Adipose tissue (tissue), 3 donors: Measurements from ENCODE around the gene NF1. TPM values are rescaled to one million over a fixed set of nuclear protein-coding genes. Genes with fewer than 3 reads are reported as not detected.

ENCODE experiments used
- H3K27ac ChIP-seq: one replicate; pipeline ENCODE4 v1.5.1; 2013; ENCODE audit warnings: low read depth, low read length
- WGBS, 3 donors: extraction: QIAGEN DNeasy Blood & Tissue Kit; methylation state at CpG; one replicate each; pipeline ENCODE4 v1.1.7; 2013; 5-methylcytosine and 5-hydroxymethylcytosine counted together
- polyA plus RNA-seq, 3 donors: library from polyadenylated mRNA; stranded (reverse); fragments of 200-250 nt; gene quantifications; one replicate each; pipeline ENCODE4 v1.2.3, GENCODE V29; 2013
- donor health status: healthy with polysubstance abuse.
- donor health status: Bipolar disorder and iron deficiency.
- donor health status: healthy.

Gene NF1
- polyA plus RNA-seq, 3 donors = 5.6 to 9.1 (median 7.9) TPM

GRCh38 chr17:31385428-31386285 lies 290.9 kb downstream of the NF1 start:
- WGBS, 3 donors = 82 to 91% (median 88%) methylated on average over 7 of the region's 7 CpGs
- H3K27ac ChIP-seq = no peak overlapping the region

DNA sequence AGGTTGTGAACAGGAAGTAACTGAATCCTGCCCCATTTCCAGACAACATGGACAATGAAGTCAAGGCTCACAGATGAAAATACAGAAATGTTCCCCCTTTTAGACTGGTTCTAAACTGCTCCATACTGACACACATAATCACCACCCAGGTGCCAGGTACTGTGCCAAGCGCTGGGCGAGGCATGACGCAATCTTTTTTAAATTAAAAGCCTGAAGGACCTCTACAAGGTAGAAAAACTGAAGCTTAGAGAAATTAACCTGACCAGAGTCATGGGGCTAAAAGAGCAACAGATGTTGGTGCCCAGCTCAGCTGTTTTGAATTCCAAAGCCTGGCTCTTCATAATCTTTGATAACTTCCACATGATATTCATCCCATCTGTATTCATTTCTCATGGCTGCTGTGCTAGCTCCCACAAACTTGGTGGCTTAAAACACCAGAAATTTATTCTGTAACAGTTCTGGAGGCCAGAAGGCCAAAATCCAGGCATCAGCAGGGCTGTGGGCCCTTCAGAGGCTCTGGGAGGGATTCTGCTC lies 291.8 kb downstream of the NF1 start:
- 77 to 89% (median 83%) methylated on average over 3 of the region's 3 CpGs for WGBS, 3 donors
- H3K27ac ChIP-seq = no peak overlapping the region

GRCh38 chr17:31387438-31387837 lies 292.7 kb downstream of the NF1 start:
- WGBS, 3 donors = 82 to 87% (median 86%) methylated on average over 12 of the region's 12 CpGs
- no peak overlapping the region for H3K27ac ChIP-seq

DNA sequence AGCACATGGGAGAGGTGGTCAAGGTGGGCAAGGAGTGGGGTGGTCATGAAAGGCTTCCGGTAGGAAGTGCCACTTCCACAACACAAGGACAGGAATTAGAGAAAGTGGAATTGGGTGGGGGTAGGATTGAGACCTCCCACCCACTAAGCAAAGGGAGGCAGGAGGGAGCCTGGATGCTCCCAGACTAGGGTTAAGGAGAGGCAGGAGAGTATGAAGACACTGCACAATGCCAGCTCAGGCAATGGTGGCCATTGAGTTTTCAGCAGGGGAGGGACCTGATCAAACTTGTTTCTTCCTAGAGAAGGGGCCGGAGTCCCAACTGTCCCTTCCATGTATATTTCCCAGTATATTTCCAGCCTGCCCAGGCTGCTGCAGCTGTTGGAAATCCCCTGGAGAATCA lies 293.6 kb downstream of the NF1 start:
- 78 to 88% (median 87%) methylated on average over 2 of the region's 2 CpGs for WGBS, 3 donors

DNA sequence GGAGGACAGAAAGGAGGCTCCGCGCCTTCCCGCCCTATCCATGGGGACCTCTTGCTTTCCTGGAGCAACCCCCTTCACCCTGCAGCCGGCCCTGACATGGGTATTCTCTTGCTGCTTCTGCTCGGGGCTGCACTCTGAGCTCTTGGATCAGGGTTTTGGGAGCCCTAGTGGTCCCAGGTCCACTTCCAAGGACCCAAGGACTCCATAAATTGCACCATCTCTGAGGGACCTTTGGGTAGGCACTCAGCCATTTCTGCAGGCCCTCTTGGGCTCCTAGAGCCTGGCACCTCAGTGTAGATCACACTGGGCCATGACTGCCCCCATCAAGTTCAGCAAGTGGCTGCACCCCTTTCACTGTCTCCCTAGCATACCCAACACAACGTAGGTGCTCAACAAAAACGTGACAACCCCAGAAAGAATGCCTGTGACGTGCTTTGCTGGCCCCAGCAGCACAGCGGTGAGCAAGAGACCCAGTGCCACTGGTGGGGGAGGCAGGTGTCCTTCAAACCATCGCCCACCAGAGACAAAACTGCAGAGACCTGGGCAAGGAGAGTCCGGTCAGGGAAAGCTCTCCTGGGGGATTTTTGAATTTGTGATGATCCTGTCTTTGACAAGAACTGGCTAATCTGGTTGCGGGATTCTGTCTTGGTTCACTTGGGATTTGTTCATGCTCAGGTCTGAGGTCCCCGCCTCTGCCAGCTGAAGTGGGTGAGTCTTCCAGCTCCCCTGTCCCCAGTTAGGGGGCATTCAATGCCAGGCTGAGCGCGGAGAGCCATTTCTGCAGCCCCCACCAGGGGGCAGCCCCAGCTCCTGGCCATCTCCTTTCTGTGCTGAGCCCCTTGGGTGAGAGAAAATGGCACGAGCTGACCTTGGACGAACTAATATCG lies 294.2 kb downstream of the NF1 start:
- WGBS, 3 donors = 47 to 54% (median 53%) methylated on average over 18 of the region's 18 CpGs

More for the DNA sequence above, 293.6 kb downstream of the NF1 start:
- no peak overlapping the region for H3K27ac ChIP-seq

GRCh38 chr17:31389657-31390381 lies 295.0 kb downstream of the NF1 start:
- 62 to 69% (median 65%) methylated on average over 22 of the region's 22 CpGs for WGBS, 3 donors
- H3K27ac ChIP-seq = no peak overlapping the region

More for the DNA sequence above, 294.2 kb downstream of the NF1 start:
- H3K27ac ChIP-seq = no peak overlapping the region

DNA sequence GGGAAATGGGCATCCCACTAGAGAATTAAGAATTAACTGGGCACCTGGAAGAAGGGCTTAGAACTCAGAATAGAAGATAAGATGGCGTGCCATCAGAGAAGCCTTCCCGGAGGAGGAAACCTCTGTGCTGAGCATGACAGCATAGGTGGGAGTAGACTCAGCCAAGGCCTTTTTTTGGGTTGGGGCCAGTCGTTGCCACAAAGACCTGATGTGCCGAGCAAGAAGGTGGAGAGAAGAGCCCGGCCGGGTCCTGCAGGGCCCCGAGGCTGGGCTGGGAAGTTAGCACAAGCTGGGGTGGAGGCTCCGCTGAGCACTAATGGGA lies 295.6 kb downstream of the NF1 start:
- no peak overlapping the region for H3K27ac ChIP-seq
- 66 to 86% (median 75%) methylated on average over 8 of the region's 8 CpGs for WGBS, 3 donors

DNA sequence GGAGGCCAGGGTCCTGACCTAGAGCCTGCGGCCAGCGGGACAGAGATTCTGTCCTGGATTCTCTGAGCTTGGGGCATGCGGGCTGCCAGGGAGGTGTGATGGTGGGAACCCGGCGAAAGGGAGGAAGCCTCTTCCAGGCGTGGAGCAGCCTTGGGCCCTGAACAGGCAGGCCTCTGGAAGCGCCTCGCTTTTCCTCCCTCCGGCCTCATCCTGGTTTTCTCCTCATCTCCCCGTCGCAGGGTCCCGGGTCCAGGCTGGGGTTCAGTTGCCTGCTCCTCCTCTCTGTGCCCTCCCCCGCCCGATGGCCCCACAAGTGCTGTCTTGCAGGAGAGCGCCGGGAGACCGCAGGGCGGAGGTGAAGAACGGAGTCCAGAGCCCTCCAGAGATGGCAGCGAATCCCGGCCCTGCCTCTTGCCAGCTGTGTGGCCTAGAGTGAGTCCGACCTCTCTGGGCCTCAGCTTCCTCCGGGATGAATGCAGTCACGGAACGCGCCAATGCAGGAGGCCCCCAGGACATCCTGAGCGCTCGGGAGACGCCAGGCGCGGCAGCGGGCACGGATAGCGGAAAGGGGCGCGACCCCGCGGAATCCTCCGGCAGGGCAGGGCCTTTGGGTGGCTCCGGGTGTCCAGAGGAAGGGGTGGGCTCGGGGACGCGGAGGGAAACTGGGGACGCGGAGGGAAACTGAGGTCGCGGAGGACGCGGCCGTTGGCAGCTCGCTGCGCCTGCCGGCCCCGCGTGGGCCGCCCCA lies 296.1 kb downstream of the NF1 start:
- no peak overlapping the region for H3K27ac ChIP-seq
- WGBS, 3 donors = 13 to 20% (median 14%) methylated on average over 26 to 55 of the region's 56 CpGs

DNA sequence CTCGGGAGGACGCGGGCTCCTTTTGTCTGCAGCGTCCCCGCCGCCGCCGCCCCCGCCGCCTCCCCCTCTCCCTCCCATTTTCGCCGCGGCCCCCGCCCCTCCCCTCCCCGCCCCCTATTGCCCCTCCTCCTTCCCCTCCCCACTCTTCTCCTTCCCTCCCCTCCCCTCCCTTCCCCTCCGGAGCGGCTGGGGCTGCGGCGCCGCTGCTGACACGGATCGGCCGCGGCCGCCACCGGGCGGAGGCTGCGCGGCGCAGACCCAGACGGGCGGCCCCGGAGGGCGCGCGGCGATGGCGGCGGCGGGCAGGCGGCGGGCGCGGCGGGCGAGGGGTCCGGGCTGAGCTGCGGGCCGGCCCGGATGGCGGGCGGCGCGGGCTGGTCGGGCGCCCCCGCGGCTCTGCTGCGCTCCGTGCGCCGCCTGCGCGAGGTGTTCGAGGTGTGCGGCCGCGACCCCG lies 296.7 kb downstream of the NF1 start, which contains the start of gene RAB11FIP4:
TSS of gene RAB11FIP4 (plus strand) at position 180 of the 454 bp plus-strand sequence. CDS start at position 358, 178 bp downstream.
- H3K27ac ChIP-seq = no peak within 1 kb of the TSS
- 0 to 1% (median 1%) methylated on average over 27 to 65 of the region's 69 CpGs for WGBS, 3 donors

DNA sequence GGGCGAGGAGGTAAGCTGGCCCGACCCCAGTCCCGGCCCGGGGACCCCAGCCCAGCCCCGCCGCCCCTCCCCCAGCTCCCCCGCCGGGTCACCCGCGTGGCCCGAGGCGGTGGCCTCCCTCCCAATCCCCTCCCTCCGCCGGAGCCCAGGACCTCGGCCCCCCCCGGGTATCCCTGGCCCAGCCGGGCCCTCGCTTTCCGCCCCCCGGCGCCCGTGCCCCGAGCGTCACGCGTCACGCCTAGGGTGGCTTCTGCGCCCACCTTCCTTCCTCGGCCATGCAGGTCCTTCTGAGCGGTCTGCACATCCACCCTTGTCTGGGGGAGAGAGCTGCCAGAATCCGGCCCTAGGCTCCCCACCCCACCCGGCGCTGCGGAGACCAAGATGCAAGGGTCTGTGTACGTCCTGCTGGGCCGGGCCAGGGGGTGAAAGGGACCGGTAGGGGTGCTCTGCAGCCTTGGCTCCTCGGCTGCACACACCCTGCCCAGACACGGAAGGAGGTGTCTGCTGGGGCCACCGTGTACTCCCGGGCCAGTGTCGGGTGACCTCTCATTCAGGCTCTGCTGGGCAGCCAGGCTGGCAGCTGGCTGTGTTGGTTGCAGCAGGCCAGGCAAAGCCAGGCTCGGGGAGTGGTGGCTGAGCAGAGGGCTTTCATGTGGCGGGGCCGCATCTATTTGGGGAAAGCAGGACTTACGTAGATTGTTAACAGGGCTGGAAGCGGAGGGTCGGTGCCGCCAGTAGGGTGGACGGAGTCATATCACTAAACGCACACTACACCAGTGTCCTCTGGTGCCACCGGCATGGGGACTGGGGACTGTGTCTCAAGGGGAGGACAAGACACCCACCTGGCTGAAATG lies 297.5 kb downstream of the NF1 start:
- H3K27ac ChIP-seq = no peak overlapping the region
- WGBS, 3 donors = 20 to 30% (median 27%) methylated on average over 35 to 51 of the region's 52 CpGs

GRCh38 chr17:31392856-31393748 lies 298.3 kb downstream of the NF1 start:
- WGBS, 3 donors = 77 to 85% (median 81%) methylated on average over 17 of the region's 17 CpGs
- H3K27ac ChIP-seq = no peak overlapping the region

- 78 to 90% (median 89%) methylated on average over 7 of the region's 7 CpGs for WGBS, 3 donors
- no peak overlapping the region for H3K27ac ChIP-seq
Measured at GRCh38 chr17:31393749-31394146, 299.0 kb downstream of the NF1 start.

DNA sequence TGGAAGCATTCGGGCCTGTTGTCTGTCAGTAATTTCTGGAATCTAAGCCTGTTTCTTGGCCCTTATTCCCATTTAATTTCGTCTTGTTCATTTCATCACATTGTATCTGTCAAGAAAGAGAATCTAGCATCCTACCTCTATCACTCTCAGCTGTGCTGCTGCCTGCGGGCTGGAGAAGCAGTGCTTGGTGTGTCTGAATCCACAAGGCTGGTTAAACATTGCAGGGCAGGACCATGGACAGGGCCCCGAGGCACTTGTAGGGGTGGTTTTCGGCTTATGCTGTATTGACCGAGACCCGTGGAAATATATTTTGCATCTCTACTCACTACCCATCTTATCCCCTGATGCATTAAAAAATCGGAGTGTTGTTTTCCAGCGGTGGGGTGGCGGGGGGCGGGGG lies 299.8 kb downstream of the NF1 start:
- 14 to 17% (median 15%) methylated on average over 10 to 11 of the region's 11 CpGs for WGBS, 3 donors
- H3K27ac ChIP-seq = no peak overlapping the region

DNA sequence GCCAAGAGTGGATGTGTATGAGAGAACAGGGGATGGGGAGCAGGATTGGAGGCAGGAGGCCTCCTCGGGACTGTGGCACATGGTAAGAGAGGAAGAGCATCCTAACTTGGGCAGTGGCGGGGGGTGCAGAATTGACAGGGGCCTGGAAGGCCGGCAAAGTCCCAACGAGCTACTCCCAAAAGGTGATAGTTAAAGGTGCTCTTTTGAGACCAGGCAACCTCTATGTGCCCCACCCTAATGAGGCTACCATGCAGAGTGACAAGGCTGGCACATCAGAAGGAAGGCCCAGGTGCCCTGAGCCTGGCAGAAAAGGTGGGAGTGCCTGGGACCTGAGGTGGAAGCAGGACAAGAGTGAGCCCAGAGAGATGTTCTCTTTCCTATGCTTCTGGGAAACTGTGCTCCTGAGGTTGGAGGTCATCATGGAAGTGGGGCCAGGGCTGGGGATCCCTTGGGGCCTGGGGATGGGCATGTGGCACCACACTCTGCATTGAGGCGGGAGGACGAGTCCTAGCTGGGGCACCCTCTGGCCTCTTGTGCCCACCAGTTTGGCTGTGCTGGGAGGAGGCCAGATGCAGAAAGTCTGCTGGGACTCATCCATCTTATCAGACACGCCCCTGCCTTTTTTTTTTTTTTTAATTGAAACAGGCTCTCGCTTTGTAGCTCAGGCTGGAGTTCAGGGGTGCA lies 302.6 kb downstream of the NF1 start:
- no peak overlapping the region for H3K27ac ChIP-seq
- 74 to 81% (median 78%) methylated on average over 7 to 8 of the region's 8 CpGs for WGBS, 3 donors
